Measurements from ENCODE around the gene SNCG.
A peak's percentile ranks its signal among the peaks of the same experiment; 100 is the strongest.

The SNCG gene

GRCh38 chr10:86960863-86961434 is 2.5 kb downstream of the SNCG start:
- no peak for DNase-seq (ENCODE audit: low read depth)

GRCh38 chr10:86961481-86962091 is 3.2 kb downstream of the SNCG start:
- DNase-seq (ENCODE audit: low read depth) = no peak

GRCh38 chr10:86962136-86962980 is 4.0 kb downstream of the SNCG start:
- DNase-seq (ENCODE audit: low read depth) = no peak

- no peak for DNase-seq (ENCODE audit: low read depth)
These were observed 4.5 kb downstream of the SNCG start for GRCh38 chr10:86962981-86963310.

GRCh38 chr10:86963341-86963919 is 5.0 kb downstream of the SNCG start:
- DNase-seq (ENCODE audit: low read depth) = no peak

GRCh38 chr10:86964061-86964846 is 5.9 kb downstream of the SNCG start:
- DNase-seq (ENCODE audit: low read depth) = no peak

GRCh38 chr10:86964847-86965190 is 6.4 kb downstream of the SNCG start:
- DNase-seq (ENCODE audit: low read depth) = no peak

GRCh38 chr10:86965986-86966654 is 7.7 kb downstream of the SNCG start:
- no peak for DNase-seq (ENCODE audit: low read depth)

- DNase-seq (ENCODE audit: low read depth) = no peak
These were observed 9.1 kb downstream of the SNCG start for GRCh38 chr10:86967481-86967941.

GRCh38 chr10:86968271-86968993 is 10.0 kb downstream of the SNCG start, which contains the start of gene ADIRF:
TSS of gene ADIRF (plus strand) at chr10:86968482. CDS start at chr10:86968545, 63 bp downstream.
- no peak for DNase-seq (ENCODE audit: low read depth)

- DNase-seq (ENCODE audit: low read depth) = no peak
These were observed 10.6 kb downstream of the SNCG start for GRCh38 chr10:86968994-86969355.

- no peak for DNase-seq (ENCODE audit: low read depth)
These were observed 11.1 kb downstream of the SNCG start for GRCh38 chr10:86969421-86970041.

- DNase-seq (ENCODE audit: low read depth) = no peak
These were observed 12.0 kb downstream of the SNCG start for GRCh38 chr10:86970162-86970981.

- no peak for DNase-seq (ENCODE audit: low read depth)
These were observed 12.5 kb downstream of the SNCG start for GRCh38 chr10:86970982-86971231.

- DNase-seq (ENCODE audit: low read depth) = peak; percentile 83
These were observed 13.0 kb downstream of the SNCG start for GRCh38 chr10:86971232-86971991.

GRCh38 chr10:86972613-86973380 is 14.4 kb downstream of the SNCG start:
- no peak for DNase-seq (ENCODE audit: low read depth)

GRCh38 chr10:86974484-86974883 is 16.1 kb downstream of the SNCG start:
- no peak for DNase-seq (ENCODE audit: low read depth)

- DNase-seq (ENCODE audit: low read depth) = no peak
These were observed 18.1 kb downstream of the SNCG start for GRCh38 chr10:86976362-86977056.
